ENCODE measurements around the gene MIA.
A peak's percentile ranks its signal among the peaks of the same experiment; 100 is the strongest.
"Not testable (repeated sequence)": the region's sequence is repeated elsewhere in the genome, so short reads cannot be mapped to it uniquely, and the experiment has no call there.

MIA gene

DNA sequence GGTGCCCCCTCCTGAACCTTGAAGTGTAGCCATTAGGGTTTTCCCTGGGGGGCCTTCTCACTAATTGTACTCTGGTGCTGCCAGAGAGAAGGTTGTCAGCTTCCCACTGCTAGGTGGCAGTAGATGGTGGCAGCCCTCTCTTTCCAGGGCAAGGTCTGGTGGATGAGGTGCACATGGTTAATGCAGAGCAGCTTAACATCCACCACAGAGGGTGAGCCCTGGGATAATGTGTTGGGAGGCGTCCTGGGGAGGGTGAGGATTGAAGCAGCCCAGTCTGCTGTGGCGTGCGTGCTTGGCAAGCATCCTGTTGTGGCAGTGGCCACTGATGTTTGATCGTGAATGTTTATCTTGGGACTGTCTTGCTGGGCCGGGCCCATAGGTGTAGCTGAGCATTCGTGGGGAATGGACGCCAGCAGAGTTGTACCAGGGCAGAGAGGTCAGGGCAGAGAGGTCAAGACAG, 29.5 kb downstream of the MIA start:
- DNase-seq = no peak

DNA sequence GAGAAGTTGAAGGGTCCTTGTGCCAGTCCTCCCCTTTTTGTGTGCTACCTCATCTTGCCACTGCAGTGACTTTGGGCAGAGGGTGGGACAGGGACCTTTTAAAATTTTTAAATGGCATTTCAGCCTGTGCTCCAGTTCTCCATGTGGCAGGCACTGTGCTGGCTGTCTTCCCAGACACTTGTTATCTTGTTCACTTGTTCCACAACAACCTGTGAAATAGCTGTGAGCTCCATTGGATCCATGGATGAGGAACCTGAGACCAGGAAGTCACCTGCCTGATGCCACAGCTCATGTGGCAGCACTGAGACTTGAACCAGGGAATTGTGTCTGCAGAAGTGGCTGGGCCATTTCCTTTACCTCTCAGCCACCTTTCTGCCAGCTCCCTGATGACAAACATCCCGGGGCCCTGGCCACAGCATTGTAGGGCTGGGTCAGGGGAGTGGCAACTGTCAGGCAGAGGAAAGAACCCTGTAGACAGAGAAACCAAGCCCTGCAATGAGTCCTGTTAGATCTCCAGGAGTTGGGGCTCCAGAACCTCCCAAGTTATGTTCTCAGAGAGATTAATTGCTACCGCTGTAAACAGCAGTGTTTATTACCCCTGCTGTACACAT, 30.0 kb downstream of the MIA start:
- DNase-seq = peak in 2 of 5 donors; percentile 44 to 47

DNA sequence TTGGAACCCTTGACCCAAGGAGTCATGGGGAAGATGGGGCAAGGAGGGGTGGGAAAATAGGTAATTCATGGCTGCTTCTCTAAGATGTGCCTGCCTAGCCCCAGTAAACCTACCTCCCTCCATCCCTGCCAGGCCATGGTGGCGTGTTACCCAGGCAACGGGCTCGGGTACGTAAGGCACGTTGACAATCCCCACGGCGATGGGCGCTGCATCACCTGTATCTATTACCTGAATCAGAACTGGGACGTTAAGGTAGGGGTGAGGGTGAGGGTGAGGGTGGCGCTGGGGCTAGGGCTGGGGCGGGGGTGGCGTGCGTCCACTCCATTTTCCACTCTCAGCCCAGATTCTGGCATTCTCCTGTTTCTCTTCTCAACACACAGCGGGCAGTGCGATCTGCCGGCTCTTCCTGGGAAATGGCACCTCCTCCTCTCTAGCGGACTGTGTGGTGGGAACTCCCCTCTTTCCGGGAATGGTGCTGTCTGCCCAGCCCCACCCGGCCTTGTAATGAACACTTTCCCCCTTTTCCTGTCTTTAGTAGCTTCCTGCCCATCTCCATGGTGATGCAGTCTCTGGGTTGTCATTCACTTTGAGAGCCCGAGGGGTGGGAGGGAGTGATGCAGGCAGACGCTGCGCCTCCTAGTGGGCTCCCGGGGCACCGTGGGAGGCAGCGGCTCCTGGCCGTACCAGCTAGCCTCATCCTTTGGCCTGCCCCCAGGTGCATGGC, 31.3 kb downstream of the MIA start:
- DNase-seq = peak; percentile 63 to 79 (median 74)

DNA sequence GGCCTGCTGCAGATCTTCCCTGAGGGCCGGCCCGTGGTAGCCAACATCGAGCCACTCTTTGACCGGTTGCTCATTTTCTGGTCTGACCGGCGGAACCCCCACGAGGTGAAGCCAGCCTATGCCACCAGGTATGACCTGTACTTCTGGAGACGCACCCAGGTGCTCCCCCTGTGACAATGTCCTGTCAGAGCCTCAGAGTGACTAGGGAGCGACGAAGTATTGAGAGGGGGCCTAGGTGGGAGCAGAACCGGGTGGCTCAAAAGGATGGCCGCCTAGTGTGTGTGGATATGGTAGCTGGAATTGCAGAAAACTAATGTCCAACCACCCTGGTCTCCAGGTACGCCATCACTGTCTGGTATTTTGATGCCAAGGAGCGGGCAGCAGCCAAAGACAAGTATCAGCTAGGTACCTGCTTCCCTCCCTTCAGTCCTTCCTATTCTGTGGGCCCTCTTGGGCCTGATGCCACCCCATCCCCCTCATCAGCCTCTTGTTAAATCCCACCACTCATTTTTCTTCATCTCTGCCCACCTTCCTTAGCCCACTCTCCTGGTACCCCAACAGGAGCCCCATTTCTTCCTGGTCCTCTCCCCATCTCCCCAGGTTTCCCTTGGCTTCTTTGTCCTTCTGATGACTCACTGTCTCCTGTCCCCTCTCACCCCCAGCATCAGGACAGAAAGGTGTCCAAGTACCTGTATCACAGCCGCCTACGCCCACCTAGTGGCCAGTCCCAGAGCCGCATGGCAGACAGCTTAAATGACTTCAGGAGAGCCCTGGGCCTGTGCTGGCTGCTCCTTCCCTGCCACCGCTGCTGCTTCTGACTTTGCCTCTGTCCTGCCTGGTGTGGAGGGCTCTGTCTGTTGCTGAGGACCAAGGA, 32.1 kb downstream of the MIA start:
- DNase-seq = no peak

DNA sequence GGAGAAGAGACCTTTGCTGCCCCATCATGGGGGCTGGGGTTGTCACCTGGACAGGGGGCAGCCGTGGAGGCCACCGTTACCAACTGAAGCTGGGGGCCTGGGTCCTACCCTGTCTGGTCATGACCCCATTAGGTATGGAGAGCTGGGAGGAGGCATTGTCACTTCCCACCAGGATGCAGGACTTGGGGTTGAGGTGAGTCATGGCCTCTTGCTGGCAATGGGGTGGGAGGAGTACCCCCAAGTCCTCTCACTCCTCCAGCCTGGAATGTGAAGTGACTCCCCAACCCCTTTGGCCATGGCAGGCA, 32.7 kb downstream of the MIA start:
- no peak for DNase-seq

DNA sequence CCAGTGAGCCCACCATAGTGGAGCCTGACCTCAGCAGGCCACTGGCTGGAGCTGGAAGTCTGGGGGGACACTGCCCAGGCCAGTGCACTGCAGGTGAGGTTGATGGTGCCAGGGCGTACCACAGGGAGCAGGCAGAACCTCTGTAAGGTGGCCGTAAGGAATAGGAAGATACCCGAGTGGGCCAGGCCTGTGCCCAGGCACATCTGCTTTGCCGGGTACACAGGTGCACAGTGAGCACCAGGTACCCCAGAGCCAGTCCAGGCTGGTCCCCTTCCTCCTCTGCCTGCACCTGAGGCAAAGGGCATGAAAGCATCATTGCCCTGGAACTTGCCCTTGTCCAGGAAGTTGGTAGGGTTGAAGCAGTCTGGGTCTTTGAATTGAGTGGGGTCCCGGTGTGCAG, 33.2 kb downstream of the MIA start:
- DNase-seq = no peak

DNA sequence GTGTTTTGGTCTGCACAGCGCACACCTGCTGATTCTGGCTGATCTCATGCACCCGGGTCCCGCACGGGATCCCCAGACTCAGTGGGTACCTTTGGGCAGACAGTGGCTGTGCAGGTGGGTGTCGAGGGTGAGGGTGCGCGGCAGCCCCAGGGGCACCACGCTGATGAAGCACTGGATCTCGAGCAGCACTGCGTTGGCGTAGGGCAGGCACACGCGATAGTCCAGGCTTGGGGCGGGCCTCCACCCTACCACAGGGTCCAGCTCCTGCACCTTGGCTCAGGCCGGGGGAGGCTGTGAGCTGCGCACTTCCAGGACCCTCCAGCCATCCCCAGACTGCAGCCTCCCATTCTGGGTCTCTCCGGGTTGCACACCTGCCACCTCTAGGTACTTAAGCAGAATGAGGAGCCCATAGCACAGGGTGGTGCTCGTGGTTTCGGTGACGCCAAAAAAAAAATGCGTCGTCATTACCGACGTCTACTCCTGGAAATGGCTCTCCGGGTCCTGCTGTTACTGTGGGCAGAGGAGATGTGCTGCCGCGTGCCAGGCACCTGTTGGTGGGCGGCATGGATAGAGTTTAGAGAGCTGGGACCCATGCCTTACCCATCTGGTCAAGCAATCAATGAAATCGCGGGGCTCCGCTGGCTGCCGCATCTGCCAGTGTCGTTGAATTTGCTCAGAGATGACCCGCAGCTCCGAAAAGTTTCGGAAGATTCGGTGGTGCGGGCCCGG, 34.2 kb downstream of the MIA start:
- DNase-seq = no peak

DNA sequence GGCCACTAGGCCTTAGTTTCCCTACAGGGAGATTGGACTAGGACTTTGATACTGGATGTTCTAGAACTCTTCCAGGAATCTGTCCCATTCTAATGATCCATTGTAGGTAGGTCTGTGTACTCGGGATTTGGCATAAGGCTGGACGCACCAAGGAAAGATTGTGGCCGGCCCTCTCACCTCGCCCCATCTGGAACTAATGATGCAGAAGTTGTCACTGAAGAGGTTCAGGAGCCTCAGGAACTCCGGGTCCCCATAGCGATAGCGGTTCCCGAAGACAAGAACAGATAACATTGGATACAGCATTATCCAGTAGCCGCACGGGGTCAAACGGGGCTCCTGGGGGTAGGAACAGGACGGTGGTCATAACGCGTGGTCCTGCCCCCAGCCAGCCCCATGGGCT, 34.8 kb downstream of the MIA start:
- DNase-seq = no peak

DNA sequence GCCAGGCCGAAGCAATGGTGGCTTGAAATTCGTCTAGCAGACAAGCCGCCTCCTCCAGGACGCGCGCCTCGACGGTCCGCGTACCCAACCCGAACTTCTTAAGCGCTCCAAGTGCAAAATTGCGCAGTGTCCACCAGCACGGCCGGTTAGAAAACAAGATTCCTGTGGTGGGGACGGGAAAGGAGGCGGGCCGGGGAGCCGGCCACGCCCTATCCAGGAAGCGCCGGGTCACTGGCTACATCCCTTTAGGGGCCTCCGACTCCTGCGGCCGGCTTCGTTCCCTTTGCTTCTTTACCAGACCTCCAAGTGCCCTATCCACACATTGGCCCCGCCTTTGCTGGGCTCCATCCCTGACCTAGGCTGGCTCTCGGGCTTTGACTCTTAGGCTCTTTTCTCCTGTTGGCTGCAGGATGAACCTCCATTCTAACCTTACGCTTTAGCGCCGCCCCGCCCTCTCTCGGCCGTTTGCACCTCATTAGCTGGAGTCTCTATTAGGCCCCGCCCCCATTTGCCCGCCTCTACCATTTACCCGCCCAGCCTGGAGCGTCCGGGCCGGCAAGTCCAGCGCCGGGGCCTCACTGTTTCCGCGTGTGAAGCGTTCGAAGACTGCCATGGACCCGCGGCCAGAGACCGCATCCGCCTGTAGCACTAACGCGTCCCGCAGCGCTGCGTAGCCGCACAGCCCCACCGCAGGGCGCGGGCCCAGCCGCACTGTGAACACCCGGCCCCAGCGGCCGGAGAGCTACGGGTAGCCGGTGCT, 35.5 kb downstream of the MIA start:
- DNase-seq = peak in 3 of 5 donors; percentile 41 to 50 (median 44)

DNA sequence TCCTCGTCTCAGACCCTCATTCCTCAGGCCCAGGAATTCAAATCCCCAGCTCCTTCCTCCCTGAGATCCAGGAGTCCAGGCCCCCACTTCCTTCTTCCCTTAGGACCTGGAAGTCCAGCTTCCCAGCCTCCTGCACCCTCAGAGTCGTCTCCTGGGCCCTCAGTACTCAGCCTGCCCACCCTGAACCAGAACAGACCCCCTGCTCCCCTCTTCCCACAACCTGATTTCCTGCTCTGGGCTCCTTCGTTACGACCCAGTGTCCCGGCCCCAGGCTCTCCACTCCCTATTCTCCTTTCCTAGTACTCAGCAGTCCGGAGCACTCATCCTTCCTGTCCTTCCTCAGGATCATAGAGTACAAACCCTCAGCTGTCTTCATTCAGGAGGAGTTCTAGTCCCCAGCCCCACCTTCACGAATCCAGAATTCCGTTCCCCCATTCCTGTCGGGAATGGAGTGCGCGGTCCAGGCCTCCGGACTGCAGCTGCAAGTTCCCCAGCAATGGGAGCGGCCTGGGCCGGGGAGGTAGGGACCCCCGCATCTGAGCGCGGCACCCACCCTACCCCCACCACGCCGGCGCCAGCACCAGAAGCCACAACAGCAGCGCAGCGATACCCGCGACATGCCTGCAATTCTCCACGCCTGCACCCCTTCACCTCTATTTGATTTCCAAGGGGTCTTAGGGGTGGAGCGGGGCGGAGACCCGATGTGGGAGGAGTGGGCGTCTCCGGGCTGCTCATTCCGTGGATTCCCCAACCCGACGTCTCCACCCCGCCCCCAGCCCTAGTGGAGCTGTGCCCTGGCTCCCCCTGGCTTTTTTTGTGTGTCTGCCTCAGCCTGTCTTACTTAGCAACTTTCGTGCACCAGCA, 36.4 kb downstream of the MIA start:
- no peak for DNase-seq

DNA sequence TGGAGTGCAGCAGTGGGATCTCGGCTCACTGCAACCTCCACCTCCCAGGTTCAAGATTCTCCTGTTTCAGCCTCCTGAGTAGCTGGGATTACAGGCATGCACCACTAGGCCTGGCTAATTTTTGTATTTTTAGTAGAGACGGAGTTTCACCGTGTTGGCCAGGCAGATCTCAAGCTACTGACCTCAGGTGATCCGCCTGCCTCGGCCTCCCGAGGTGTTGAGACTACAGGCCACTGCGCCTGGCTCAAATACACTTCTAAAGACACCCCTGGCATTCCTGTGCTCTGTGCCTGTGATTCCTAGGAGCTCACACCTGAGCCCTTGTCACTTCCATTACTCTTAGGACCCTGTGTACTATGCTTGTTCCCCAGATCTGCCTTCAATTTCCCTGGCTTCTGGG, 37.2 kb downstream of the MIA start:
- DNase-seq = not testable (repeated sequence)

DNA sequence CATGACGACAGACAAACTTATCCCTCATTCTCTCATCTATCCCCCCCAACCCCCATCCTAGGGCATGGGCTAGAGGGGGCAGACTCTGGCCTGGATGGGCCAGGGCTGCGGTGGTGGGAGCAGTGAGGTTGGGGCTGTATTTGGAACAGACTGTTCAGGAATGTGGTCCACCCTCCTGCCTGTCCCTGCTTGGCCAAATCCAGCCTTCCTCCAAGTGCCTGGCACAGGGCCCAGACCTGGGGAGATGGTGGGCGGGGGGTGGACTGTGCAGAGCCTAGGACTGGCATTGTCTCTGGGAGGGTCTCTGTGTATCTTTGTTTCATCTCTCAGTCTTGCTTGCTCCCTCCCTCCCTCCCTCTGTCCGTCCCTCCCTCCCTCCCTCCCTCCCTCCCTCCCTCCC, 37.9 kb downstream of the MIA start:
- no peak for DNase-seq

DNA sequence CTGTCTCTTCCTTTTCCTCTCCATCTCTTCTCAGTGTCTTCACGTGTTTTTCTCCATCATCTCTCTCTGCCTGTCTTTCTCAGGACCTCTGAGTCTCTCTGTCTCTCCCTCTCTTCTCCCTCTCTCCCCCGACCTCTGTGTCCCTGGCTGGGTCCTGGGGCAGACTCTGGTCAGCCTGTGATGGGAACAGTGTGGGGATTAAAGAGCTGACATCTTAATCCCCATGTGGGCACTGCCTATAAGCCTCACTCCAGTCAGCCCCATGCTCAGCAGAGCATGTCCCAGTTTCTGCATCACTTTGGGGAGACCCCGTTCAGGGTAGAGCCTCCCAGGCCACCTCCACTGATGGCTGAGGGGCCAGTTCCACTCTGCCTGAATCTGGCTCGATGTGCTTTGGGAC, 39.9 kb downstream of the MIA start:
- no peak for DNase-seq

DNA sequence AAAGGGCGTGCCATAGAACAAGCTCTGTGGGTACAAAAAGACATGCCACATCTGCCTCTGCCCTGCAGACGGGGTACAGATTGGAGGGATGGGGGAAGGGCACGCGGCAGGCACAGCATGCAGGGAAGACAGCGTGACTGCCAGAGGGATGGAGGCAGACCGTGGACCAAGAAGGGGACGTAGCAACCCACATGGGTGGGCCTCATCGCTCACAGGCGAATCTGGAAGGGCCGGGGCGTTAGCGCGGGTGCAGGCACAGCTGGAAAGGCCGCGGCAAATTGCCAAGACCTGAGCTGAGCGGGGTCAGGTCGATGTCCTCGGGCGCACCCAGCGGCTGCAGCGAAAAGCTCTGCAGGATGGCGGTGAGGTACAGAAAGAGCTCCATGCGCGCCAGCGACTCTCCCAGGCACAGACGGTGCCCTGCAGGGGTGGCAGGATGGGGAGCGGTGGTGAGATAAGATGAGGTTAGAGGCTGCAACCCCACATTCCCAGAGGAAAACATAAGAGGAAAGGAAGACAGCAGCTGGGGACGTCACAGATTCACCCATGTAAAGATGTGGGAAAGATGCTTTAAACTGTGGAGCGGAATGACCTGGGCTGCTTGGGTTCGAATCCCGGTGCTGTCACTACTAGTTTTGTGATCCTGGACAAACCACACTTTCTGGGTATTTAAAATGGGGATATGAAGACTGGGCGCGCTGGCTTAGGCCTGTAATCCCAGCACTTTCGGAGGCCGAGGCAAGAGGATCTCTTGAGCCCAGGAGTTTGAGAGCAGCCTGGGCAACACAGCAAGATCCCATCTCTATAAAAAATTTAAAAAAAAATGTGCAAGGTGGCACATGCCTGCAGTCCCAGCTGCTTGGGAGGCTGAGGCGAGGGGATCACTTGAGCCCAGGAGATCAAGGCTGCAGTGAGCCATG, 43.4 kb downstream of the MIA start:
- DNase-seq = peak; percentile 51 to 69 (median 64)

DNA sequence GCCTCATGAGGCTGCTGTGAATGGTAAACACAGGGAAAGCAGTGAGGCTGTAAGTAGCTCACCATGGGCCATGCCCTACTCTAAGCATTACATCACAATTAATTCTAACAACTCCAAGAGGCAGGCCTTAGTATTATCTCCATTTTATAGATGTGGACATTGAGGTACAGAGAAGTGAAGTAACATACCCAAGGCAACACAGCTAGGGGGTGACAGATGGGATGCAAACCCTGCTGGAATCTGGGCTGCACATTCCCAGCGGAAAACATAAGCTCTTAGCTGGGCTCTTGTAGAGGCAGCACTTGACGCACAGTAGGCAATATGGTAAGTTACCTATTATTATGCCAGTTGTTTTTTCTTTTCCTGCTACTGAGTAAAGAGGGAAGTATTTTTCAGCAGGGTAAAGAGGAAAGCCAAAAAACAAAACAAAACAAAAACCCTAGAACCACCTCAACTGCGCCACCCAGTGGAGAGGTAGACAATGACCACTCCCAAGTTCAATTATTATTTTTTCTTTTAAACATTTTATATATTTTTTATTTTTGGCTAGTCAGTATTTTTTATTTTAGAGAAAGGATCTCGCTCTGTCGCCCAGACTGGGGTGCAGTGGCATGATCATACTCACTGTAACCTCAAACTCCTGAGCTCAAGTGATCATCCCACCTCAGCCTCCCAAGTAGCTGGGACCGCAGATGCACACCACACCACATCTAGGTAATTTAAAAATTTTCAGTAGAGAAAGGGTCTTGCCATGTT, 44.3 kb downstream of the MIA start:
- DNase-seq = peak in 3 of 5 donors; percentile 49 to 72 (median 56)

DNA sequence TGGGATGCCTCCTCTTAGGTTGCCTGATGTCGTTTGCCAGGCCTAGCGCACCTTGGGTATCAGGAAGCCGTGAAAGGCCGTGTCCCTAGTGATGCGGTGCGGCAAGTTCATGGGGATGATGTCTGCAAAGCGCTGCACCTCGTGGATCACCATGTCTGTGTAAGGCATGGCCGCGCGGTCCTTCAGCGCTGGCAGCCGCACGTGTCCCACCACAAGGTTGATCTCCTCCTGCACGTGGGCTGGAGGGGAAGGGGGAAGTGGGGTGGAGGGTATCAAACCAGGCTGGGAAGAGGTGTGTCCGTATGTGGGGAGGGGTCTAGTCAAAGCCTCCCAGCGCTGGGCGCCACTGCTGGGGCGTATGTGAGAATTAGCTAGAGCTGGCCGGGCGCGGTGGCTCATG, 46.8 kb downstream of the MIA start:
- no peak for DNase-seq

DNA sequence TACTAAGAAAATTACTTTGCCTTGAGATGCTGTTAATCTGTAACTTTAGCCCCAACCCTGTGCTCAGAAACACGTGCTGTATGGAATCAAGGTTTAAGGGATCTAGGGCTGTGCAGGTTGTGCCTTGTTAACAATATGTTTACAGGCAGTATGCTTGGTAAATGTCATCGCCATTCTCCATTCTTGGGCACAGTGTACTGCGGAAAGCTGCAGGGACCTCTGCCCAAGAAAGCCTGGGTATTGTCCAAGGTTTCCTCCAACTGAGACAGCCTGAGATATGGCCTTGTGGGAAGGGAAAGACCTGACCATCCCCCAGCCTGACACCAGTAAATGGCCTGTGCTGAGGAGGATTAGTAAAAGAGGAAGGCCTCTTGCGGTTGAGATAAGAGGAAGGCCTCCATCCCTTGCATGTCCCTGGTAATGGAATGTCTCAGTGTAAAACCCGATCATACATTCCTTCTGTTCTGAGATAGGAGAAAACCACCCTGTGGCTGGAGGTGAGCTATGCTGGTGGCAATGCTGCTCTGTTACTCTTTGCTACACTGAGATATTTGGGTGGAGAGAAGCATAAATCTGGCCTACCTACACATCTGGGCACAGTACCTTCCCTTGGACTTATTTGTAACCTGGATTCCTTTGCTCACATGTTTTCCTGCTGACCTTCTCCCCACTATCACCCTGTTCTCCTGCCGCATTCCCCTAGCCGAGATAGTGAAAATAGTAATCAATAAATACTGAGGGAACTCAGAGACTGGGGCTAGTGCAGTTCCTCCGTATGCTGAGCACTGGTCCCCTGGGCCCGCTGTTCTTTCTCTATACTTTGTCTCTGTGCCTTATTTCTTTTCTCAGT, 47.6 kb downstream of the MIA start:
- not testable (repeated sequence) for DNase-seq

DNA sequence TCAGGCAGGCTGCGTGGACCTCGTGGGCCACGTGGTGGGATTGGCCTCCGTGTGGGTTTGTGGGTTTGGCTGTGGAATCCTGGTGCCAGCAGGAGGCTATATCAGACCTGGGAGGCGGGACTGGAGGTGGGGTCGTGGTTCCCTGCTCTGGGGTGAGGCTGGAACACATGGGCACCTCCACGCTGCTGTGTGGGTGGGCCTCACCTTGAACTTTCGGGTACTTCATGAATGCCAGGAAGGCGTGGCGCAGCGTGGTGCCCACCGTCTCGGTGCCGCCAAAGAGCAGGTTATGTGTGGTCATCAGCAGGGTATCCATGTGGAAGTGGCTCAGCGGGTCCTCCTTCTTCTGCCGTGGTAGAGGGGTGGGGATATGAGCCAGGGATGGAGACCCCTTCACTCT, 49.6 kb downstream of the MIA start:
- DNase-seq = not testable (repeated sequence)

Measured in T-helper 1 cell (primary cell).